ENCODE results near the gene NOD1.
"Not testable (repeated sequence)": the region's sequence is repeated elsewhere in the genome, so short reads cannot be mapped to it uniquely, and the experiment has no call there.

Gene NOD1

DNA sequence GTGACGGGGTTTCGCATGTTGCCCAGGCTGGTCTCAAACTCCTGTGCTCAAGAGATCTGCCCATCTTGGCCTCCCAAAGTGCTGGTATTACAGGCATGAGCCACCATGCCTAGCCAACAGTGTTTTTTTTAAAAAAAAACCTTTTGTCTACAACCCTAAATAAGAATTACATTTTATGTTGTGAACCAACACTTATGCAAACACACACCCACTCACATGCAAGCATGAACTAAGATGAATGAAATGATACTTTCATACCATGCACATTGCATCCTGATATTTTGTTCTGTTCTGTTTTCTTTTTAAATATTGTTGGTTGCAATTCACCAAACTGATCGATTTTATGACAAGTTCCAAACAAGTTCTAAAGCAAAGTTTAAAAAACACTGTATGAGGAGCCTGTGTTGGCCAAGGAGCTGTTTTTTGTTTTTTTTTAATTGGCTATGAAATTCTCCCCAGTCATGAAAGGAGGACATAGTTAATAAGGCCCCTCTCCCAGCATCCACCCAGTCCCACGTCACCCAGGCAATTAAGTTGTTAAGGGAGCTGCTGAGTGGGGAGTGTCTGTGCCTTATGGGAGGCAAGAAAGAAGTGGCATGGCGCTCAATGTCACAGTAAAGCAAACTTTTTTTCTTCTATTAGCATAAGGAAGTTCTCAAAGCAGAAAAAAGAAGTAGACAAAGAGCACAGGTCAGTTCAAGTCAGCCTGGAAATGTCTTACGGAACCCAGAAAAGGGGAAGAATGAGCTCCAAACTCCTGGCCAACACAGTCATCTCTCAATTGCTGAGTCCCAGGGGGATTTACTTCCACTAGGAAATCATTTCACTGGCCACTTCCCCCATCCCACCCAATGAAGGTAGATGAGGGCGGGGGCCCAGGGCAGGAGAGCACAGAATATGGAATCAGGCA, 50.1 kb downstream of the NOD1 start:
- ATAC-seq (no peak), DNase-seq (ENCODE audit: low spot score in 2 of 2) (no peak)
- no peak overlapping the region for H3K4me3 Mint-ChIP-seq
- H3K27ac Mint-ChIP-seq, result peak overlapping the region; percentile 14
- H3K4me1 Mint-ChIP-seq, result peaks cover 6% of the 10 kb centered on the region
- peaks cover 54% of the 10 kb centered on the region for H3K36me3 Mint-ChIP-seq
- H3K9me3 Mint-ChIP-seq, result no peaks in the 10 kb centered on the region

- Mint-ChIP-seq H3K4me3 (no peak overlapping the region), H3K4me1 (peaks cover 6% of the 10 kb centered on the region), H3K27ac (peak overlapping the region; percentile 14), H3K36me3 (peaks cover 51% of the 10 kb centered on the region), H3K9me3 (no peaks in the 10 kb centered on the region)
- ATAC-seq, result no peak
- no peak for DNase-seq (ENCODE audit: low spot score in 2 of 2)
Observed at GRCh38 chr7:30427296-30428070, 51.1 kb downstream of the NOD1 start.

GRCh38 chr7:30424506-30424905, 54.1 kb downstream of the NOD1 start:
- H3K27ac Mint-ChIP-seq, result peak overlapping the region; percentile 50
- H3K4me1 Mint-ChIP-seq, result no peaks in the 10 kb centered on the region

DNA sequence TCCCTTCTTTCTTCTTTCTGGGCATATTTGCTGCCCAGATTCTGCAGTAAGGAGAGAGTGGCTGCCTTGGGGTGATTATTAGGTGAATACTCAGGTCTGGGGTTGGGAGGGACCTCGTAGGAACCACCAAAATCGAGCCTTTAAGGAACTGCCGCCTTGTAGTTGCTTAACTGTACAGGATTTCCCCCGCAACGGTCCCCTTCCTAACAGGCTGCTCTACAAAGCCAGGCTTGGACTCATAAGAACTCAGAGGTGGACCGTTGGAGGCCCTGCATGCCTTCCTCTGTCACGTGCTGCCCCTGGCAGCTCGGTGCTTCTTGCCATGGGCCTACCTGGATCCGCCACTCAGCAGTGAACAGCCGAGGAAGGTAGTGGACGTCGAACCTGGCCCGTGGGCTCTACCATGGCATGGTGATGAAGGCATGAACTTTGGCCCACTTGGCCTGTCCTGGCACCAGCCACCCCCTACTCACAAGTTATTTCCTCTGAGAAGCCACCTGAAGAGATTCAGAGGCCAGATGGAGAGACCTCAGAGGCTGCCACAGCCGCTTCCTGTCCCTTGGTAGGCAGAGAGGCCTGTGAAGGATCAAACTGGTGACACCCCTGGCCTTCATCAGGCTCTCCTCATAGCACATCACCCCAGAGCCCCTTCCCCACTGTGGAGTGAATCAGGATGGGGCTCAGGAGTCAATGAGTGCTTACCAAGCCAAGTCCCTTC, 54.6 kb downstream of the NOD1 start:
- Mint-ChIP-seq H3K36me3 (peaks cover 22% of the 10 kb centered on the region), H3K9me3 (peaks cover 4% of the 10 kb centered on the region), H3K27ac (peak overlapping the region; percentile 50), H3K4me1 (no peaks in the 10 kb centered on the region), H3K4me3 (no peak overlapping the region)
- DNase-seq (ENCODE audit: low spot score in 2 of 2) (no peak), ATAC-seq (no peak)

More at GRCh38 chr7:30424506-30424905, 54.1 kb downstream of the NOD1 start:
- ATAC-seq (no peak), DNase-seq (ENCODE audit: low spot score in 2 of 2) (peak in 1 of 2 donors; percentile 45)
- Mint-ChIP-seq H3K36me3 (peaks cover 27% of the 10 kb centered on the region), H3K4me3 (no peak overlapping the region), H3K9me3 (peaks cover 4% of the 10 kb centered on the region)

GRCh38 chr7:30422922-30423321, 55.7 kb downstream of the NOD1 start:
- ATAC-seq (no peak), DNase-seq (ENCODE audit: low spot score in 2 of 2) (no peak)
- Mint-ChIP-seq H3K4me3 (no peak overlapping the region), H3K9me3 (peaks cover 4% of the 10 kb centered on the region), H3K27ac (peak overlapping the region; percentile 50), H3K36me3 (peaks cover 11% of the 10 kb centered on the region), H3K4me1 (no peaks in the 10 kb centered on the region)

DNA sequence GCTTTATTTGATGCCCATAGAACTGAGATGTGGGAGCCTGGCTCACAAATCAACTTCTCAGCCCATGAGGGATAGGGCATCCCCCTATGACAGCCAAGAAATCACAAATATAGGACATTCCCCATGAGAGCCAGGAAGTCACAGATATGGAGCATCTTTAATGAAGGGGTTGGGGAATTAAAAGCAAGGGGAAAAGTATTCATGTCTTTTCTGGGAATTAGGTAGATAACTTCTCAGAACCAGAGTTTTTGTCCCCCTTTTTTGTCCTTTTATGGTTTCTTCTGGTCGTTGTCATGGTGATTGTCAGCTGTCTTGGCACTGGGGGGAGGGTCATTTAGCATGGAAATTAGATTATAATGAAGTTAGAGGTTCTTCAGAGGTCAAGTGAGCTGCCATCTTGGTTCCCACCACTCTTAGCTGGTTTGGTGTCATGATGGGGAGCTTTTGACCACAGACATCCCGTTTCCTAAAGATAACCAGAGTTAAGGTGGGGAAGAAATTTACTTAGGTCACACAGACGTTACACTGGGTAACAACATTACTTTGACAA, 56.9 kb downstream of the NOD1 start:
- ATAC-seq (no peak), DNase-seq (ENCODE audit: low spot score in 2 of 2) (no peak)
- Mint-ChIP-seq H3K27ac (no peak overlapping the region), H3K4me1 (no peaks in the 10 kb centered on the region), H3K9me3 (peaks cover 4% of the 10 kb centered on the region), H3K4me3 (no peak overlapping the region), H3K36me3 (peaks cover 9% of the 10 kb centered on the region)

DNA sequence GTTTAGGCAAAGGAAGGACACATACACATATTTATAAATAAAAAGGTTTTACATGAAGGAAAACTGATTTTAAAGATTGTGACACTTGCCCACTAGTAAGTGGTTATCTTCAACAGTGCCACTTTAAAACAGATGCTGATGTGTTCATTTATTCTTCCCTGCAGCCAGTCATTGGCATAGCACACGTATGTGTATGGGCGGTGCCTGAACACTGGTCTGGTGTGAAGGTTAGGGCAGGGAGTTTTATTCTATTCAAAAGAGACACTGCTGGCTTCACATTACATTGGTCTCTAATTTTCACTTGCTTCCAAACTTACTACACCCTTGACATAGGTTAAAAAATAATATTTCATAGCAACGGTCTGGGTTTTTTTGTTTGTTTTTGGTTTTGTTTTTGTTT, 57.9 kb downstream of the NOD1 start:
- DNase-seq (ENCODE audit: low spot score in 2 of 2) (no peak), ATAC-seq (no peak)
- no peak overlapping the region for H3K4me3 Mint-ChIP-seq
- H3K27ac Mint-ChIP-seq, result no peak overlapping the region
- H3K9me3 Mint-ChIP-seq, result peaks cover 4% of the 10 kb centered on the region
- H3K4me1 Mint-ChIP-seq, result no peaks in the 10 kb centered on the region
- H3K36me3 Mint-ChIP-seq, result peaks cover 9% of the 10 kb centered on the region

DNA sequence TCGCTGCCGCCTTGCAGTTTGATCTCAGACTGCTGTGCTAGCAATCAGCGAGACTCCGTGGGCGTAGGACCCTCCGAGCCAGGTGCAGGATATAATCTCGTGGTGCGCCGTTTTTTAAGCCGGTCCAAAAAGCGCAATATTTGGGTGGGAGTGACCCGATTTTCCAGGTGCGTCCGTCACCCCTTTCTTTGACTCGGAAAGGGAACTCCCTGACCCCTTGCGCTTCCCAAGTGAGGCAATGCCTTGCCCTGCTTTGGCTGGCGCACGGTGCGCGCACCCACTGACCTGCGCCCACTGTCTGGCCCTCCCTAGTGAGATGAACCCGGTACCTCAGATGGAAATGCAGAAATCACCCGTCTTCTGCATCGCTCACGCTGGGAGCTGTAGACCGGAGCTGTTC, 58.5 kb downstream of the NOD1 start:
- not testable (repeated sequence) for H3K9me3 Mint-ChIP-seq; H3K4me3 Mint-ChIP-seq; H3K27ac Mint-ChIP-seq; ATAC-seq; H3K36me3 Mint-ChIP-seq; H3K4me1 Mint-ChIP-seq; DNase-seq (ENCODE audit: low spot score in 2 of 2)

DNA sequence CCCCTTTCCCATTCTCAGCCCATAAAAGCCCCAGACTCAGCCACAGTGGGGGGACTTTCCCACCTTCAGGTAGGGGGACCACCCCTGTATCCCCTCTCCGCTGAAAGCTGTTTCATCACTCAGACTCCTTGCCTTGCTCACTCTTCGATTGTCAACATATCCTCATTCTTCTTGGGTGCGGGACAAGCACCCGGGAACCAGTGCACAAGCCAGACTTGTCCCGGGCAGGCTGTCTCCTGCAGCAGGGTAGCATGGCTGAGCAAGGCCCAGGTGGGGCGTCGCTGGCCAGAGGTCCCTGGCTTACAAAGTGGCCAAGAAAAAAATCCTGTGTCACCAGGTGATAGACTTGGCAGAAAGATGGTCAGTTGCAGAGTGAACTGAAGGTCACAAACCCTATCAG, 64.7 kb downstream of the NOD1 start:
- no peaks in the 10 kb centered on the region for H3K9me3 Mint-ChIP-seq
- no peaks in the 10 kb centered on the region for H3K36me3 Mint-ChIP-seq
- ATAC-seq, result no peak
- no peaks in the 10 kb centered on the region for H3K4me1 Mint-ChIP-seq
- no peak for DNase-seq (ENCODE audit: low spot score in 2 of 2)
- H3K27ac Mint-ChIP-seq, result no peak overlapping the region
- no peak overlapping the region for H3K4me3 Mint-ChIP-seq

GRCh38 chr7:30412782-30413504, 65.6 kb downstream of the NOD1 start:
- ATAC-seq (peak; percentile 55), DNase-seq (ENCODE audit: low spot score in 2 of 2) (no peak)
- H3K27ac Mint-ChIP-seq, result no peak overlapping the region
- no peaks in the 10 kb centered on the region for H3K4me1 Mint-ChIP-seq
- H3K9me3 Mint-ChIP-seq, result no peaks in the 10 kb centered on the region
- no peaks in the 10 kb centered on the region for H3K36me3 Mint-ChIP-seq
- H3K4me3 Mint-ChIP-seq, result no peak overlapping the region

DNA sequence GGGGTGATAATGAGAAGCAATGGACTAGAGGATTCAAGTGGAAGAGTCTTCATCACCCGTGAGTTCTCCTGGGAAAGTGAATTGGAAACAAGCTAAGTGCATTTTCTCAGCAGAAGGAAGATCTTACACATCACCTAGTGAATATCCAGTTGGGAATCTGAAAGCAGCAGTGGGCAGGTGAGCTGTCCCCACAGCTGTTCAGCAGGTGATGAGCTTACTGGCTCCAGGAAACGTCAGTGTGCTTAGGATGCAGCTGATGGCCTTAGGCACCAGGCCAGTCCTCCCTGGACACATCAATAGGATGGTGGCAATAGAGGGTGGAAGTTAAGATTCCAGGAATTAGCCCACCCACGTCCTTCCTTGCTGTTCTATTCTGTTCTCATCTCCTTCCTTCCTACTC, 66.7 kb downstream of the NOD1 start:
- no peaks in the 10 kb centered on the region for H3K36me3 Mint-ChIP-seq
- peak overlapping the region; percentile 10 for H3K27ac Mint-ChIP-seq
- no peak overlapping the region for H3K4me3 Mint-ChIP-seq
- no peaks in the 10 kb centered on the region for H3K9me3 Mint-ChIP-seq
- ATAC-seq, result no peak
- H3K4me1 Mint-ChIP-seq, result no peaks in the 10 kb centered on the region
- no peak for DNase-seq (ENCODE audit: low spot score in 2 of 2)

- H3K4me1 Mint-ChIP-seq, result no peaks in the 10 kb centered on the region
- no peaks in the 10 kb centered on the region for H3K9me3 Mint-ChIP-seq
- H3K4me3 Mint-ChIP-seq, result no peak overlapping the region
- no peaks in the 10 kb centered on the region for H3K36me3 Mint-ChIP-seq
- no peak for ATAC-seq
- peak overlapping the region; percentile 10 for H3K27ac Mint-ChIP-seq
- no peak for DNase-seq (ENCODE audit: low spot score in 2 of 2)
Observed at GRCh38 chr7:30411173-30411572, 67.4 kb downstream of the NOD1 start.

GRCh38 chr7:30406664-30407425, 71.7 kb downstream of the NOD1 start:
- Mint-ChIP-seq H3K36me3 (no peaks in the 10 kb centered on the region), H3K4me3 (no peak overlapping the region), H3K27ac (no peak overlapping the region), H3K4me1 (no peaks in the 10 kb centered on the region), H3K9me3 (no peaks in the 10 kb centered on the region)
- ATAC-seq (no peak), DNase-seq (ENCODE audit: low spot score in 2 of 2) (no peak)

DNA sequence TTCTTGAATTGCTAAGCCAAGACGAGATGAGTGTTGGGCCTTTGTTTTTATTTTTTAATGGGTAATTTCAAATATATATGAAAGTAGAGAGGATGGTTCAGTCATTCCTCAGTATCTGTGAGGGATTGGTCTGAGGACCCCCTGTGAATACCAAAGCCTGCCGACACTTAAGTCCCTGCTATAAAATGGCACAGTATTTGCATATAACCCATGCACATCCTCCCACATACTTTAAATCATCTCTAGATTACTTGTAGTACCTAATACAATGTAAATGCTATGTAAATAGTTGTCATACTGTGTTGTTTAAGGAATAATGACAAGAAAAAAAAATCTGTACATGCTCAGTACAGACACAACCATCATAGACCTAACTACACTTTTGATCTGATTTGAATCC, 73.4 kb downstream of the NOD1 start:
- DNase-seq (ENCODE audit: low spot score in 2 of 2) (no peak), ATAC-seq (no peak)
- Mint-ChIP-seq H3K9me3 (no peaks in the 10 kb centered on the region), H3K36me3 (no peaks in the 10 kb centered on the region), H3K4me1 (no peaks in the 10 kb centered on the region), H3K27ac (no peak overlapping the region), H3K4me3 (no peak overlapping the region)

All from stimulated activated effector memory CD8-positive, alpha-beta T cell treated with anti-CD3 and anti-CD28 coated beads, Interleukin-12 subunit alpha, Interleukin-12 subunit beta, amount 100 ng/mL, for 72 hours (primary cell).